A549 (cell line): ENCODE data around the gene BICC1. TPM values are rescaled to one million over a fixed set of nuclear protein-coding genes. Genes with fewer than 3 reads are reported as not detected.

Source experiments
- ATAC-seq, 2 experiments: fragments of 200-7000 bp in 1 of 2; fragments of >200 bp in 1 of 2; cut with Nextera tagmentation in 1 of 2; cut with Tn5 transposase in 1 of 2; 3 replicates each; pipeline versions ENCODE4 v1.8.0 to v1.9.1; 2018 to 2020; ENCODE audit warnings: mild to moderate bottlenecking in 1 of 2, moderate library complexity in 1 of 2
- CTCF ChIA-PET: fragments of 300-600 bp; sonication (Branson Sonifier 250); formaldehyde crosslinking; extraction: SDS; loops from one replicate; lab custom pipeline; 2021; ENCODE audit warnings: antibody characterized with exemption, inconsistent platforms; lab: Yijun Ruan, JAX
- POLR2A ChIA-PET: fragments of 350-600 bp; formaldehyde crosslinking; extraction: SDS; loops from one replicate; lab custom pipeline; 2021; ENCODE audit warnings: antibody characterized with exemption, inconsistent platforms; lab: Yijun Ruan, JAX
- DNase-seq, 2 experiments: peaks; one replicate each; pipeline versions ENCODE4 v3.0.0 to v3.0.0-alpha.2; 2011 to 2016; ENCODE audit warnings: low read depth in 1 of 2, low spot score in 1 of 2
- FAIRE-seq: peaks from 2 replicates; lab custom pipeline; 2011; peaks lifted over from hg19 to GRCh38; lab: Jason Lieb, UNC
- H3K27ac ChIP-seq, 2 experiments: fragments of >200 bp; sonication (Bioruptor Twin); formaldehyde crosslinking; 3 replicates each; pipeline ENCODE4 v1.5.1; 2016 to 2017
- H3K4me1 ChIP-seq: fragments of >200 bp; sonication (Bioruptor Twin); formaldehyde crosslinking; 3 replicates; pipeline ENCODE4 v1.6.1; 2016
- H3K4me2 ChIP-seq: fragments of >200 bp; sonication (Bioruptor Twin); formaldehyde crosslinking; 3 replicates; pipeline ENCODE4 v1.6.1; 2016
- H3K4me3 ChIP-seq: fragments of >200 bp; sonication (Bioruptor Twin); formaldehyde crosslinking; 3 replicates; pipeline ENCODE4 v1.5.1; 2016
- H3K9me3 ChIP-seq: fragments of >200 bp; sonication (Bioruptor Twin); formaldehyde crosslinking; 3 replicates; pipeline ENCODE4 v1.6.1; 2016
- CHD2 ChIP-seq: fragments of 150-350 bp; IDR thresholded peaks from 2 replicates; pipeline ENCODE4 v1.6.1; 2014; ENCODE audit warnings: low read length; ENCODE audit not compliant: partially characterized antibody
- CTCF ChIP-seq: fragments of >200 bp; sonication (Bioruptor Twin); formaldehyde crosslinking; IDR thresholded peaks from 3 replicates; pipeline ENCODE4 v1.5.1; 2016
- ELK1 ChIP-seq: fragments of 150-350 bp; IDR thresholded peaks from 2 replicates; pipeline ENCODE4 v1.6.1; 2014; ENCODE audit warnings: low read depth, mild to moderate bottlenecking, low read length
- EP300 ChIP-seq, 2 experiments: fragments of >200 bp; sonication (Bioruptor Twin); formaldehyde crosslinking; IDR thresholded peaks; 2 replicates in 1 of 2; 3 replicates in 1 of 2; pipeline ENCODE4 v1.6.1; 2016 to 2017
- GATA3 ChIP-seq: IDR thresholded peaks from 2 replicates; pipeline ENCODE4 v1.6.1; 2012; ENCODE audit warnings: borderline replicate concordance
- HEYL ChIP-seq: fragments of 250-450 bp; sonication (Bioruptor Pico); IDR thresholded peaks from 2 replicates; pipeline ENCODE4 v1.8.0; 2021; ENCODE audit warnings: mild to moderate bottlenecking, moderate library complexity
- HOXA7 ChIP-seq: fragments of 250-450 bp; sonication (Bioruptor Pico); IDR thresholded peaks from 2 replicates; pipeline ENCODE4 v1.5.0; 2020; ENCODE audit warnings: mild to moderate bottlenecking, moderate library complexity
- HOXB13 ChIP-seq: fragments of 250-450 bp; sonication (Bioruptor Pico); IDR thresholded peaks from 2 replicates; pipeline ENCODE4 v1.5.0; 2020; ENCODE audit warnings: low read depth, mild to moderate bottlenecking, moderate library complexity
- HOXB5 ChIP-seq: fragments of 250-450 bp; sonication (Bioruptor Pico); IDR thresholded peaks from 2 replicates; pipeline ENCODE4 v1.5.0; 2020; ENCODE audit warnings: mild to moderate bottlenecking, moderate library complexity
- JUNB ChIP-seq: fragments of >200 bp; sonication (Bioruptor Twin); formaldehyde crosslinking; IDR thresholded peaks from 2 replicates; pipeline ENCODE4 v1.6.1; 2016
- KDM1A ChIP-seq: fragments of 200-600 bp; sonication (generic); IDR thresholded peaks from 2 replicates; pipeline ENCODE4 v1.6.1; 2016; ENCODE audit warnings: low read depth, mild to moderate bottlenecking
- KDM5A ChIP-seq: fragments of 200-600 bp; sonication (generic); IDR thresholded peaks from 2 replicates; pipeline ENCODE4 v1.6.1; 2016; ENCODE audit warnings: antibody characterized with exemption, mild to moderate bottlenecking
- NR3C1 ChIP-seq: fragments of >200 bp; sonication (Bioruptor Twin); formaldehyde crosslinking; IDR thresholded peaks from 3 replicates; pipeline ENCODE4 v1.6.1; 2017
- POLR2A ChIP-seq: IDR thresholded peaks from 2 replicates; pipeline ENCODE4 v1.6.1; 2012; ENCODE audit warnings: mild to moderate bottlenecking, low read length
- RAD21 ChIP-seq, 2 experiments: fragments of >200 bp in 1 of 2; sonication (Bioruptor Twin) in 1 of 2; formaldehyde crosslinking in 1 of 2; IDR thresholded peaks in 1 of 2; conservative IDR thresholded peaks in 1 of 2; 2 replicates in 1 of 2; 3 replicates in 1 of 2; pipeline ENCODE4 v1.6.1; 2012 to 2018; ENCODE audit warnings: inconsistent platforms in 1 of 2
- RARB ChIP-seq: fragments of 250-450 bp; sonication (Bioruptor Pico); IDR thresholded peaks from 2 replicates; pipeline ENCODE4 v1.8.0; 2021; ENCODE audit warnings: mild to moderate bottlenecking, moderate library complexity
- RCOR1 ChIP-seq: fragments of 150-350 bp; IDR thresholded peaks from 2 replicates; pipeline ENCODE4 v1.6.1; 2014; ENCODE audit warnings: antibody characterized with exemption, low read length, low read depth
- RNF2 ChIP-seq: fragments of 200-600 bp; sonication (generic); IDR thresholded peaks from 2 replicates; pipeline ENCODE4 v1.6.1; 2016; ENCODE audit warnings: low read depth, mild to moderate bottlenecking, antibody characterized with exemption, moderate library complexity, borderline replicate concordance
- TFCP2L1 ChIP-seq: fragments of 250-450 bp; sonication (Bioruptor Pico); IDR thresholded peaks from 2 replicates; pipeline ENCODE4 v1.5.0; 2021; ENCODE audit warnings: mild to moderate bottlenecking
- TP53 ChIP-seq: fragments of 250-450 bp; sonication (Bioruptor Pico); IDR thresholded peaks from 2 replicates; pipeline ENCODE4 v1.5.0; 2021; ENCODE audit warnings: mild to moderate bottlenecking, moderate library complexity
- ZFP36 ChIP-seq: fragments of 450-650 bp; IDR thresholded peaks from 2 replicates; pipeline ENCODE4 v1.6.1; 2014; ENCODE audit warnings: borderline replicate concordance; ENCODE audit not compliant: partially characterized antibody
- ZSCAN20 ChIP-seq: fragments of 250-450 bp; sonication (Bioruptor Pico); IDR thresholded peaks from 2 replicates; pipeline ENCODE4 v1.8.0; 2022; ENCODE audit warnings: mild to moderate bottlenecking, moderate library complexity
- WGBS: methylation state at CpG from one replicate; pipeline ENCODE4 v1.1.6; 2017; ENCODE audit errors: missing lambda C conversion rate; 5-methylcytosine and 5-hydroxymethylcytosine counted together
- polyA plus RNA-seq, 4 experiments: library from polyadenylated mRNA; depleted of rRNA in 3 of 4; stranded (reverse); fragments of >200 nt; fragmentation: RNase III in 1 of 4; extraction: RNeasy Plus Mini Kit Qiagen cat#74134 plus additional on column Dnase treatment in 1 of 4; gene quantifications; 2 replicates in 3 of 4; 3 replicates in 1 of 4; pipeline ENCODE4 v1.2.3, GENCODE V29; 2011 to 2017
- TF ChIP-seq, protein P1 (sequence below): fragments of 250-450 bp; sonication (Bioruptor Pico); IDR thresholded peaks from 2 replicates; pipeline ENCODE4 v1.5.0; 2021; ENCODE audit warnings: mild to moderate bottlenecking, moderate library complexity, borderline replicate concordance
- TF ChIP-seq, protein P2 (sequence below): fragments of >200 bp; sonication (Bioruptor Twin); formaldehyde crosslinking; IDR thresholded peaks from 2 replicates; pipeline ENCODE4 v1.6.1; 2016
- TF ChIP-seq, protein P3 (sequence below): IDR thresholded peaks from 2 replicates; pipeline ENCODE4 v1.6.1; 2012
- TF ChIP-seq, protein P4 (sequence below): IDR thresholded peaks from 2 replicates; pipeline ENCODE4 v1.6.1; 2012
- TF ChIP-seq, protein P5 (sequence below): fragments of 450-650 bp; IDR thresholded peaks from 2 replicates; pipeline ENCODE4 v1.6.1; 2014; ENCODE audit warnings: antibody characterized with exemption

BICC1 gene
- polyA plus RNA-seq, 2 of the 4 experiments (the other 2 are of a cell fraction) = 36.9 to 56.8 TPM

- no peak for TF ChIP-seq RNF2
- TF ChIP-seq, protein P1, sequence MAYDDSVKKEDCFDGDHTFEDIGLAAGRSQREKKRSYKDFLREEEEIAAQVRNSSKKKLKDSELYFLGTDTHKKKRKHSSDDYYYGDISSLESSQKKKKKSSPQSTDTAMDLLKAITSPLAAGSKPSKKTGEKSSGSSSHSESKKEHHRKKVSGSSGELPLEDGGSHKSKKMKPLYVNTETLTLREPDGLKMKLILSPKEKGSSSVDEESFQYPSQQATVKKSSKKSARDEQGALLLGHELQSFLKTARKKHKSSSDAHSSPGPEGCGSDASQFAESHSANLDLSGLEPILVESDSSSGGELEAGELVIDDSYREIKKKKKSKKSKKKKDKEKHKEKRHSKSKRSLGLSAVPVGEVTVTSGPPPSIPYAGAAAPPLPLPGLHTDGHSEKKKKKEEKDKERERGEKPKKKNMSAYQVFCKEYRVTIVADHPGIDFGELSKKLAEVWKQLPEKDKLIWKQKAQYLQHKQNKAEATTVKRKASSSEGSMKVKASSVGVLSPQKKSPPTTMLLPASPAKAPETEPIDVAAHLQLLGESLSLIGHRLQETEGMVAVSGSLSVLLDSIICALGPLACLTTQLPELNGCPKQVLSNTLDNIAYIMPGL (CRISPR knock-in tag) = no peak
- TF ChIP-seq POLR2A = no peak
- TF ChIP-seq KDM1A = no peak
- no peak for TF ChIP-seq RAD21 (conservative IDR thresholded peaks at IDR 0.05 in 1 of 2, IDR thresholded peaks at IDR 0.05 in 1 of 2)
- no peak for TF ChIP-seq ELK1
- no peak for TF ChIP-seq RARB (CRISPR knock-in tag)
- no peak for TF ChIP-seq TP53 (CRISPR knock-in tag)
- TF ChIP-seq GATA3 = no peak
Observed at GRCh38 chr10:58767652-58768051, 255.0 kb downstream of the BICC1 start.

GRCh38 chr10:58771863-58772262, 259.2 kb downstream of the BICC1 start:
- no peak for FAIRE-seq

More at GRCh38 chr10:58767652-58768051, 255.0 kb downstream of the BICC1 start:
- ChIA-PET POLR2A (no interaction called here), CTCF (interaction anchor here (1.3 kb wide), 1 partner anchor 13 kb away, joined by 6 read pairs; no protein-coding TSS in a partner anchor)
- H3K4me1 ChIP-seq = no peaks in the 10 kb centered on the region
- H3K9me3 ChIP-seq = peaks cover 4% of the 10 kb centered on the region; the same call in 1 of the 3 replicates
- DNase-seq (no peak), FAIRE-seq (no peak), ATAC-seq (no peak)
- no peak overlapping the region for H3K4me2 ChIP-seq
- no peak overlapping the region for H3K4me3 ChIP-seq
- WGBS = 87% methylated on average over 4 of the region's 4 CpGs
- no peak overlapping the region for H3K27ac ChIP-seq

More at GRCh38 chr10:58771863-58772262, 259.2 kb downstream of the BICC1 start:
- Histone ChIP-seq H3K4me2 (no peak overlapping the region), H3K27ac (no peak overlapping the region), H3K4me1 (peaks cover 28% of the 10 kb centered on the region), H3K4me3 (no peak overlapping the region), H3K9me3 (peaks cover 4% of the 10 kb centered on the region; the same call in 1 of the 3 replicates)
- POLR2A ChIA-PET = no interaction called here
- 93% methylated on average over 1 of the region's 1 CpG for WGBS
- TF ChIP-seq ZSCAN20 (CRISPR knock-in tag) (no peak), CTCF (no peak), KDM5A (no peak), HOXB13 (CRISPR knock-in tag) (no peak), ZFP36 (no peak), CHD2 (no peak), TFCP2L1 (CRISPR knock-in tag) (no peak), HOXA7 (no peak), JUNB (no peak), RCOR1 (no peak), RARB (CRISPR knock-in tag) (no peak), HEYL (CRISPR knock-in tag) (no peak), TP53 (CRISPR knock-in tag) (no peak), HOXB5 (CRISPR knock-in tag) (no peak), EP300 (IDR thresholded peaks at IDR 0.05) (no peak), NR3C1 (no peak)
- TF ChIP-seq, protein P2, sequence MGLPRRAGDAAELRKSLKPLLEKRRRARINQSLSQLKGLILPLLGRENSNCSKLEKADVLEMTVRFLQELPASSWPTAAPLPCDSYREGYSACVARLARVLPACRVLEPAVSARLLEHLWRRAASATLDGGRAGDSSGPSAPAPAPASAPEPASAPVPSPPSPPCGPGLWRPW = no peak
- TF ChIP-seq, protein P3, sequence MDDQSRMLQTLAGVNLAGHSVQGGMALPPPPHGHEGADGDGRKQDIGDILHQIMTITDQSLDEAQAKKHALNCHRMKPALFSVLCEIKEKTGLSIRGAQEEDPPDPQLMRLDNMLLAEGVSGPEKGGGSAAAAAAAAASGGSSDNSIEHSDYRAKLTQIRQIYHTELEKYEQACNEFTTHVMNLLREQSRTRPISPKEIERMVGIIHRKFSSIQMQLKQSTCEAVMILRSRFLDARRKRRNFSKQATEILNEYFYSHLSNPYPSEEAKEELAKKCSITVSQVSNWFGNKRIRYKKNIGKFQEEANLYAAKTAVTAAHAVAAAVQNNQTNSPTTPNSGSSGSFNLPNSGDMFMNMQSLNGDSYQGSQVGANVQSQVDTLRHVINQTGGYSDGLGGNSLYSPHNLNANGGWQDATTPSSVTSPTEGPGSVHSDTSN = no peak
- TF ChIP-seq, protein P4, sequence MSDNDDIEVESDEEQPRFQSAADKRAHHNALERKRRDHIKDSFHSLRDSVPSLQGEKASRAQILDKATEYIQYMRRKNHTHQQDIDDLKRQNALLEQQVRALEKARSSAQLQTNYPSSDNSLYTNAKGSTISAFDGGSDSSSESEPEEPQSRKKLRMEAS = no peak
- TF ChIP-seq, protein P5, sequence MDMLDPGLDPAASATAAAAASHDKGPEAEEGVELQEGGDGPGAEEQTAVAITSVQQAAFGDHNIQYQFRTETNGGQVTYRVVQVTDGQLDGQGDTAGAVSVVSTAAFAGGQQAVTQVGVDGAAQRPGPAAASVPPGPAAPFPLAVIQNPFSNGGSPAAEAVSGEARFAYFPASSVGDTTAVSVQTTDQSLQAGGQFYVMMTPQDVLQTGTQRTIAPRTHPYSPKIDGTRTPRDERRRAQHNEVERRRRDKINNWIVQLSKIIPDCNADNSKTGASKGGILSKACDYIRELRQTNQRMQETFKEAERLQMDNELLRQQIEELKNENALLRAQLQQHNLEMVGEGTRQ = no peak
- DNase-seq = no peak
- CTCF ChIA-PET = interaction anchor here (1.3 kb wide), 1 partner anchor 9 kb away, joined by 3 read pairs; no protein-coding TSS in a partner anchor
- no peak for ATAC-seq
